Kidney (tissue), 14 donors: ENCODE measurements around the gene U2AF2. TPM values are rescaled to one million over a fixed set of nuclear protein-coding genes. Genes with fewer than 3 reads are reported as not detected.
A peak's percentile ranks its signal among the peaks of the same experiment; 100 is the strongest.

Experiments used
- DNase-seq, 5 donors: peaks; one replicate each; pipeline ENCODE4 v3.0.0-alpha.2; 2013 to 2020
- FAIRE-seq: peaks from 2 replicates; lab custom pipeline; 2012; peaks lifted over from hg19 to GRCh38; lab: Jason Lieb, UNC
- H3K27ac ChIP-seq, 2 donors: one replicate each; pipeline ENCODE4 v1.7.0; 2013; ENCODE audit warnings: low read depth in 2 of 2, low read length in 2 of 2, inconsistent platforms in 1 of 2
- H3K27me3 ChIP-seq: one replicate; pipeline ENCODE4 v1.7.1; 2013; ENCODE audit warnings: low read length, inconsistent platforms; ENCODE audit not compliant: control insufficient read depth, insufficient read depth
- H3K36me3 ChIP-seq, 3 donors: one replicate each; pipeline versions ENCODE4 v1.7.0 to v1.7.1; 2013; ENCODE audit warnings: low read length in 3 of 3, control low read depth in 1 of 3, inconsistent platforms in 1 of 3; ENCODE audit not compliant: insufficient read depth in 3 of 3, control insufficient read depth in 2 of 3
- H3K4me1 ChIP-seq, 3 donors: one replicate each; pipeline versions ENCODE4 v1.7.0 to v1.7.1; 2013; ENCODE audit warnings: low read length in 3 of 3, inconsistent platforms in 1 of 3, low read depth in 1 of 3; ENCODE audit not compliant: control insufficient read depth in 2 of 3, insufficient read depth in 2 of 3
- H3K4me3 ChIP-seq, 3 donors: one replicate each; pipeline versions ENCODE4 v1.7.0 to v1.8.1; 2013; ENCODE audit warnings: low read length in 3 of 3, control low read depth in 1 of 3, inconsistent platforms in 1 of 3
- H3K9ac ChIP-seq, 3 donors: one replicate each; pipeline versions ENCODE4 v1.7.0 to v1.7.1; 2013; ENCODE audit warnings: low read length in 3 of 3, control low read depth in 1 of 3, inconsistent platforms in 1 of 3
- H3K9me3 ChIP-seq, 3 donors: one replicate each; pipeline versions ENCODE4 v1.7.0 to v1.7.1; 2013; ENCODE audit warnings: low read length in 3 of 3, control low read depth in 1 of 3, inconsistent platforms in 1 of 3; ENCODE audit not compliant: control insufficient read depth in 2 of 3, insufficient read depth in 1 of 3
- CTCF ChIP-seq: IDR thresholded peaks from 3 replicates; pipeline ENCODE4 v1.5.1; 2012; ENCODE audit warnings: mild to moderate bottlenecking, moderate library complexity, borderline replicate concordance; ENCODE audit not compliant: insufficient read depth; ENCODE audit errors: extremely low read depth
- intact Hi-C: fragments of 100-400 bp; cut with DNase I; formaldehyde crosslinking; loops from one replicate; pipeline ENCODE4 v1.11.1; 2022
- polyA plus RNA-seq: library from polyadenylated mRNA; stranded (reverse); fragments of 350-450 nt; fragmentation: Illumina TruSeq; extraction: RNeasy Lipid Tissue Mini Kit (QIAGEN cat#74804); gene quantifications from one replicate; pipeline ENCODE4 v1.2.3, GENCODE V29; 2014; ENCODE audit warnings: low read depth, low replicate concordance; ENCODE audit not compliant: insufficient read depth
- total RNA-seq: library from RNA; stranded (reverse); fragmentation: NEBNext Ultra II Directional; extraction: Animal tissue kit (Norgen Biotek cat#: 25700); gene quantifications from one replicate; pipeline ENCODE4 v1.2.1, GENCODE V29; 2021
- donor health status: control.
- donor health status: control.
- donor health status: control.
- donor health status: control.
- donor health status: control.
- donor health status: DM: yes; HTN: yes; CAD: no.
- donor health status: Normal renal cell carcinoma (clear cell type).

U2AF2 gene
- total and polyA plus RNA-seq, 2 donors from 2014 or later: 54.8 to 161 TPM

DNA sequence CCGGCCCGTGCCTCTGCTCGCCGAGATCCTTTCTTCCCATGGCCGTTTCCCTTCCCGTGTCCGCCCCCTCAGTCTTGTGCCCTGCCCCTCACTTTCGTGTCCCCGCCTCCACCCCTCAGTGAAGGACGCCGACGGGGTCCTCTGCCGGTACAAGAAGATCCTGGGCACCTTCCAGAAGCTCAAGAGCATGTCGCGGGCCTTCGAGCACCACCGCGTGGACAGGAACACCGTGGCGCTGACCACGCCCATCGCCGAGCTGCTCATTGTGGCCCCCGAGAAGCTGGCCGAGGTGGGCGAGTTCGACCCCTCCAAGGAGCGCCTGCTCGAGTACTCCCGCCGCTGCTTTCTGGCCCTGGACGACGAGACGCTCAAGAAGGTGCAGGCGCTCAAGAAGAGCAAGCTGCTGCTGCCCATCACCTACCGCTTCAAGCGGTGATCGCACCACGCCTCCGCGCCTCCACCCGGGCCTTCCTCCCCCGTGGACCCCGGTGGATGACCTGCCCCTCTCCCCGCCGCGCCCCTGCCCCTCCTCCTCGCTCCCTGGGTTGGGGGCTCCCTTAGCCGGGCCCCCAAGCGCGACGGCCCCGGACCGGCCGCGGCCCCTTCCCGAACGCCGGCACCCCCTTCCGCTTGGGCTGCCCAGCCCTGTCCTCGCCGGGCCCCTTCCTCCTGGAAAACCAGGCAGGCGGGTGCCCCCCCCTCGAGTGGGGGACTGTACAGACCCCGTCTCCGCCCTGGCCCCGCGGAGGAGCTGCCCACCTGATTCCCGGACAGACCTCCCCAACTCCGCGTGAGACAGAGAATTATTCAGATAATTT lies 2.3 kb upstream of the U2AF2 start:
- peak in 2 of 5 donors; percentile 85 to 90 for DNase-seq
- Histone ChIP-seq H3K9me3 (no peaks in the 10 kb centered on the region), H3K36me3 (no peaks in the 10 kb centered on the region), H3K4me3 (no peak overlapping the region), H3K9ac (no peak overlapping the region), H3K27me3 (no peaks in the 10 kb centered on the region), H3K4me1 (peaks cover 8 to 30% (median 10%) of the 10 kb centered on the region in 3 donors), H3K27ac (no peak overlapping the region)
- intact Hi-C loops: no loop called here
- no peak for TF ChIP-seq CTCF
- no peak for FAIRE-seq

- peak; percentile 99 to 100 (median 100) for DNase-seq
- no peaks in the 10 kb centered on the region for H3K36me3 ChIP-seq
- FAIRE-seq: peak; percentile 73
- TF ChIP-seq CTCF: peak; percentile 100
- intact Hi-C loops: no loop called here
- H3K4me1 ChIP-seq: peaks cover 8 to 37% (median 10%) of the 10 kb centered on the region in 3 donors
- H3K4me3 ChIP-seq: peak overlapping the region; percentile 95 to 97 (median 96)
- H3K27me3 ChIP-seq: no peaks in the 10 kb centered on the region
- H3K9me3 ChIP-seq: no peaks in the 10 kb centered on the region
- H3K9ac ChIP-seq: peak overlapping the region; percentile 83 to 96 (median 84)
- peak overlapping the region; percentile 99 for H3K27ac ChIP-seq
These were observed 1.0 kb upstream of the U2AF2 start for GRCh38 chr19:55653651-55654322.

DNA sequence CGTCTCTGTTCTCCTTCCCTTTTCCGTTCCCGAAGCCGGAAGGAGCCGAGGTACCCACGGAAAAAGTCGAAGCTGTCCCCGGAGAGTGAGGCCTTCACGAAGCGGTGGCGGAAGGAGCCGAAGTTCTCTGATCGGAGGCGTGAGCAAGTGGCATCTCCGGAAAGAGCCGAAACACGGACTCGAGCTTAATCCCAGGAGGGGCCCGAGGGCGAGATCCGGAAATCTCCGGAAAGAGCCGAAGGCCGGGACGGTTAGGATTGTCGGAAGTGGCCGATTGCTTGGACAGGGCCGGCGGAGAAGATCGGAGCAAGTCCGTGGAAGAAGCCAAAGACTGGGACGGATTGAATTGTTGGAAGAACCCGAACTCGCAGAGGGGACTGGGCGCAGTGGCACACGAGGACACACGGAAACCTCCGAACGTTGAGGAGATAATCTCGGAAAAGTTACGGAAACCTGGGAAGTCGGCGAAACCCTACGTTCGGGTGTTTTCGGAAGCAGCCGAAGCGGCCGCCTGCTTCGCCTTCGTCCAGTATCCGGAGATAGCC lies 440 bp upstream of the U2AF2 start:
- intact Hi-C loops: no loop called here
- no peak for TF ChIP-seq CTCF
- Histone ChIP-seq H3K27ac (peak overlapping the region; percentile 99), H3K36me3 (no peaks in the 10 kb centered on the region), H3K4me1 (peaks cover 8 to 31% (median 10%) of the 10 kb centered on the region in 3 donors), H3K9ac (peak overlapping the region; percentile 96 to 98 (median 97)), H3K9me3 (no peaks in the 10 kb centered on the region), H3K27me3 (no peaks in the 10 kb centered on the region), H3K4me3 (peak overlapping the region; percentile 95 to 97 (median 96))
- FAIRE-seq (peak; percentile 95), DNase-seq (peak; percentile 100)
